HG03457 (cell line): ENCODE measurements around the gene TTC3.
"Not testable (repeated sequence)": the region's sequence is repeated elsewhere in the genome, so short reads cannot be mapped to it uniquely, and the experiment has no call there.

Experiments used
- ATAC-seq: cut with Tn5 transposase; IDR thresholded peaks from one replicate; pipeline ENCODE4 v1.9.1; 2021; ENCODE audit warnings: moderate number of reproducible peaks; ENCODE audit not compliant: unreplicated experiment

The TTC3 gene, protein sequence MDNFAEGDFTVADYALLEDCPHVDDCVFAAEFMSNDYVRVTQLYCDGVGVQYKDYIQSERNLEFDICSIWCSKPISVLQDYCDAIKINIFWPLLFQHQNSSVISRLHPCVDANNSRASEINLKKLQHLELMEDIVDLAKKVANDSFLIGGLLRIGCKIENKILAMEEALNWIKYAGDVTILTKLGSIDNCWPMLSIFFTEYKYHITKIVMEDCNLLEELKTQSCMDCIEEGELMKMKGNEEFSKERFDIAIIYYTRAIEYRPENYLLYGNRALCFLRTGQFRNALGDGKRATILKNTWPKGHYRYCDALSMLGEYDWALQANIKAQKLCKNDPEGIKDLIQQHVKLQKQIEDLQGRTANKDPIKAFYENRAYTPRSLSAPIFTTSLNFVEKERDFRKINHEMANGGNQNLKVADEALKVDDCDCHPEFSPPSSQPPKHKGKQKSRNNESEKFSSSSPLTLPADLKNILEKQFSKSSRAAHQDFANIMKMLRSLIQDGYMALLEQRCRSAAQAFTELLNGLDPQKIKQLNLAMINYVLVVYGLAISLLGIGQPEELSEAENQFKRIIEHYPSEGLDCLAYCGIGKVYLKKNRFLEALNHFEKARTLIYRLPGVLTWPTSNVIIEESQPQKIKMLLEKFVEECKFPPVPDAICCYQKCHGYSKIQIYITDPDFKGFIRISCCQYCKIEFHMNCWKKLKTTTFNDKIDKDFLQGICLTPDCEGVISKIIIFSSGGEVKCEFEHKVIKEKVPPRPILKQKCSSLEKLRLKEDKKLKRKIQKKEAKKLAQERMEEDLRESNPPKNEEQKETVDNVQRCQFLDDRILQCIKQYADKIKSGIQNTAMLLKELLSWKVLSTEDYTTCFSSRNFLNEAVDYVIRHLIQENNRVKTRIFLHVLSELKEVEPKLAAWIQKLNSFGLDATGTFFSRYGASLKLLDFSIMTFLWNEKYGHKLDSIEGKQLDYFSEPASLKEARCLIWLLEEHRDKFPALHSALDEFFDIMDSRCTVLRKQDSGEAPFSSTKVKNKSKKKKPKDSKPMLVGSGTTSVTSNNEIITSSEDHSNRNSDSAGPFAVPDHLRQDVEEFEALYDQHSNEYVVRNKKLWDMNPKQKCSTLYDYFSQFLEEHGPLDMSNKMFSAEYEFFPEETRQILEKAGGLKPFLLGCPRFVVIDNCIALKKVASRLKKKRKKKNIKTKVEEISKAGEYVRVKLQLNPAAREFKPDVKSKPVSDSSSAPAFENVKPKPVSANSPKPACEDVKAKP (N-terminal part only)

DNA sequence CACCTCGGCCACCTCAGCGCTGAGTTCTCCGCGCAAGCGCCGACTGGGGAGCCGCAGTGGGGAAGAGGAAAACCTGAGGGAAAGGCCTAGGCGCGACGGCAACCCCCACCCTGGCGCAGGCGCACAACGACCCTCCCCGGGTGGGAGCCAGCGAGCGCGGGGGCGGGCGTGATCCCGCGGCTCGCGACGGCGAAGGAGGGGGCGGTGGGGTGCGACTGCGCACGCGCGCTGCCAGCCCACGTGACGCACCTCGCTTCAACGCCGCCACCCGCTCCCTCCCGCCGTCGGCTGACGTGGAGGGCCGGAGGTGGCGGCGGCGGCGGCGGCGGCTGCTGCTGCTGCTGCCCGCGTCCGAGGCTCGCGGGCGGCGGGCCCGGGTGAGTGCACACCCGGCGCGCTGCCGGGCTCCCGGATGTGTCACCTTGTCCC lies at the start of gene TTC3, which contains the start of gene PIGP:
TTC3 (plus strand) TSS at position 267 of the 429 bp plus-strand sequence. CDS start 14,004 bp downstream, outside the sequence.
PIGP (minus strand) TSS at position 84 of the 429 bp plus-strand sequence. CDS start 556 bp downstream, outside the sequence.
- ATAC-seq: peak; percentile 46

DNA sequence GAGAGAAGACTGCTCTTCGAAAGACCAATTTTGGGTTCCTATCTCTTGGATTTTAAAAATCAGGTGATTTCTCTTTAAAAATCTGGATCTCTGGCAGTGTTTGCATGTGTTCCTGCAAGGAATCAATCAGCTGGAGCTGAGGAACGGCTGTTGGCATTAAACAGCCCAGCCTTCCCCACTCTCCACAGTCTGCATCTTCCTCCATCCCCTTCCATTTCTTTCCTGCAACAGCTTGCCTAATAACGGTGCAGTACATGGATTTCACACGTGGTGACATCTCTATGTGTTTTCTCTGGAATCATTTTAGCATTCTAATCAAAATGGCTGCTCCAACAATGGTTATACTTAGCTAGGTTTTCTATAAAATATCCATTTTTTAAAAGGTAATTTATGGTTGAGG lies 46.6 kb upstream of the TTC3 start:
- ATAC-seq: no peak

DNA sequence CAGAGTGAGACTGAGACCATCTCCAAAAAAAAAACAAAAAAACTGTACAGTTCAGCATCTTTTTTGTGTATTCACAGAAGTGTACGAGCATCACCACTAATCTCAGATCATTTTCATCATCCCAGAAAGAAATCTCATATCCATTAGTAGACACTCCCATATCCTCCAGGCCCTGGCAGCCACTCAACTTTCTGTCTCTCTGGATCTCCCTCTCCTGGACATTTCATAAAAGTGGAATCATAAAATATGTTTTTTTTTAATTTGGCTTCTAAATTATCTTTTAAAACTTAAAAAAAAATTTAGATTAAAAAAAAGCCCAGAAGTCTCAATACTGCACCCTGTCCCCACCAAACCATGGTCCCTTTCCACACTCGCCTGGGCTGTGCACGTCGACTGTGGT lies 44.5 kb upstream of the TTC3 start:
- ATAC-seq: no peak

DNA sequence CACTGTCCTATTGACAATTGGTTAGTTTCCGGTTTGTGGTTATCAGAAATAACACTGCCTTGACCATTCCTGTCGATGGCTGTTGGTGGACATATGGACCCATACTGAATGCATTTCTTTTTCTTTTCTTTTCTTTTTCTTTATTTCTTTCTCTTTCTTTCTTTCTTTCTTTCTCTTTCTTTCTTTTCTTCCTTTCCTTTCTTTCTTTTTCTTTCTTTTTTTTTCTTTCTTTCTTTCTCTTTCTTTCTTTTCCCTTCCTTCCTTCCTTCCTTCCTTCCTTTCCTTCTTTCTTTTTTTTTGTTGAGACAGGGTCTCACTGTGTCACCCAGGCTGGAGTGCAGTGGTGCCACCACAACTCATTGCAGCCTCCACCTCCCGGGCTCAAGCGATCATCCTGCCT lies 42.2 kb upstream of the TTC3 start:
- ATAC-seq: no peak

DNA sequence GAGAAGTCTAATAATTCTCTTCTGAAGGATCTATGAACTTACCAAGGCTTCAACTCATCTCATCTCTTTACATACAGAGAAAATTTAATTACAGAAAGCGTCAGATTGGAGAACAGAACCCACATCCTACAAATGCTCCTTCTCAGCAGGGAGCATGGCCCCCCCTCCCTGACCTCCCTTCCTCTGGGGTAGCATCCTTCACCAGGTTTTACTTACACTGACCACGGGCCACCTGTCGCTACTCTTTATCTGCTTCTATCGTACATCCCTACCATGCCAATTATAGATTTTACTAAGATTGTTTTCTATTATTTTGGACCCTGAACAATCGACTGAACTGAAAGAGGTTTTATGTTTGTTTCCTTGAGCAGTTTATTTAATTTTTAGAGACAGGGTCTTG lies 40.8 kb upstream of the TTC3 start:
- ATAC-seq: no peak

DNA sequence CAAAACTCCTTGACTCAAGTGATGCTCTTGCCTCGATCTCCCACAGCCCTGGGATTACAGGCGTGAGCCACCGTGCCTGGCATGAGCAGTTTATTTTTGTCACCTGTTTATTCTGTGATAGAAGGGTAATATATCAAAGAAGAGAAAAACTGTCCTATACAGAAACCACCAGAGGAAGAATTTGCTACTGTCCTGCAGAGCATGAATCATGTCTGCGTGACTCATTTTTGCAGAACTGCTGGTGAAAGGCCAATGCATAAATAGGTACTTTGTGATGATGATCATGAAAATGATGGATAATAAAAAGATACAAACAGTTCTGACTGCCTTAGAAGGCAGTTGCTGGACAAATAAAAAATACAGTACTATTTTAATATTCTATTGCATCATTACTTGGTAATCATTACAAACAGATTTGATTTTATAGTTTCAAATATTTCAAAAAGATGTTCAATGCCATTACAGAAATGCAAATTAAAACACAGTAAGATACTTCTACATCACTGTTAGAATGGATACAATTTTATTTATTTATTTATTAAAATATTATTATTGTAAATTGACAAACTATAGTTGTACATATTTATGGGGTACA lies 40.1 kb upstream of the TTC3 start:
- ATAC-seq: no peak

DNA sequence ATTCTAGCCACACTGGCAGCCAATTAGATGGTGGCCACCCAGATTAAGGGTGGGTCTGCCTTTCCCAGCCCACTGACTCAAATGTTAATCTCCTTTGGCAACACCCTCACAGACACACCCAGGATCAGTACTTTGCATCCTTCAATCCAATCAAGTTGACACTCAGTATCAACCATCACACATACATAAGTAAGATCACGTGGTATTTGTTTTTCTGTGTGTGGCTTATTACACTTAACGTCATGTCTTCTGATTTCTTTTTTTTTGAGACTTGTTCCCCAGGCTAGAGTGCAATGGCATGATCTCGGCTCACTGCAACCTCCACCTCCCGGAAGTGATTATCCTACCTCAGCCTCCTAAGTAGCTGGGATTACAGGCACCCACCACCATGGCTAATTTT lies 38.7 kb upstream of the TTC3 start:
- not testable (repeated sequence) for ATAC-seq

DNA sequence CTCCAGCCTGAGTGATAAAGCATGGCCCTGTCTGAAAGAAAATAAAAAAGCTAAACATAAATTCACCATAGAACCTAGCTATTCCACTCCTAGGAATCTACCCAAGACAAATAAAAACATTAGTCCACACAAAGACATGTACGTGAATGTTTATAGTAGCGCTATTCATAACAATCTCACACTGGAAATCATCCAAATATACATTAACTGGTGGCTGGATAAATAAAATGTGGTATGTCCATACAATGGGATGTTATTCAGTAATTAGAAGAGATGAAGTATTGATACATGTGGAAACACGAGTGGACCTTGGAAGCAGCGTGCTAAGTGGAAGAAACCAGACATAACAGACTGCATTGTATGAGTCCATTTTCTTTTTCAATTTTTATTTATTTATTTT lies 36.9 kb upstream of the TTC3 start:
- no peak for ATAC-seq

DNA sequence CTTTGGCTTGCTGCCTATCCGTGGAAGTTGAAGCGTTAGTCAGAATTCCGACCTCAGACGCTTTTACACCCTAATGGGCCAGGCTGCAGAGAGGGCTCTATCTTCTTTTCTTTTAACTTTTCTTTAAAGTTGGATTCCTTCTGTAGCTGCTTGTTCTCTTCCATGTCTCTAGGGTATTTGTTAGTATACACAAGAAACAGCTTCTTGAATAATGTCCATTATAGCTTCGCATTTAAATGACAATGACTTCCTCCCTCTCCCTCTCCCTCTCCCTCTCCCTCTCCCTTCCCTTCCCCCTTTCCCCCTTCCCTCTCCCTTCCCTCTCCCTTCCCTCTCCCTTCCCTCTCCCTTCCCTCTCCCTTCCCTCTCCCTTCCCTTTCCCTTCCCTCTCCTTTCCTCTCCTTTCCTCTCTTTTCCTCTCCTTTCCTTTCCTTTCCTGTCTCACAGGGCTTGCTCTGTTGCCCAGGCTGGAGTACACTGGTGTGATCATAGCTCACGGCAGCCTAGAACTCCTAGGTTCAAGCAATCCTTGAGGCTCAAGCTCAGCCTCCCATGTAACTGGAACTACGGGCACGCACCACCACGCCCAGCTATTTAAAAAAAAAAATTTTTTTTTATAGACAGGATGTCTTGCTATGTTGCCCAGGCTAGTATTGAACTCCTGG lies 33.5 kb upstream of the TTC3 start:
- ATAC-seq: no peak

DNA sequence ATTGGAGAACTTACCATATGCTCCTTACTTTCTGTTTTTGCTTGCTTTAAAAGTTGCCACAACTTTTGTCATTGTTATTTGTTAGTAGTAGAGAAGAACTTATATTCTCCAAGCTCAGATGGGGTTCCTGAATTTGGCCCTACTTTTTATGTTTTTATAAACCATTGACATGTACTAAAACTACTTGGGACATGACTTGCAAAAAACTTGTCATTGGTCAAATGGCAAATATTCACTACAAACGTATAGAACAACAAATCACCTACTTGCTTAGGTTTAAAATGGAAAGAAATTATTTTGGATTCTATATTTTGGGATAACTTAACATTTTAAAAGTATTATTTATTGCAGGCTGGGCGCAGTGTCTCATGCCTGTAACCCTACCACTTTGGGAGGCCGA lies 32.8 kb upstream of the TTC3 start:
- ATAC-seq: no peak

DNA sequence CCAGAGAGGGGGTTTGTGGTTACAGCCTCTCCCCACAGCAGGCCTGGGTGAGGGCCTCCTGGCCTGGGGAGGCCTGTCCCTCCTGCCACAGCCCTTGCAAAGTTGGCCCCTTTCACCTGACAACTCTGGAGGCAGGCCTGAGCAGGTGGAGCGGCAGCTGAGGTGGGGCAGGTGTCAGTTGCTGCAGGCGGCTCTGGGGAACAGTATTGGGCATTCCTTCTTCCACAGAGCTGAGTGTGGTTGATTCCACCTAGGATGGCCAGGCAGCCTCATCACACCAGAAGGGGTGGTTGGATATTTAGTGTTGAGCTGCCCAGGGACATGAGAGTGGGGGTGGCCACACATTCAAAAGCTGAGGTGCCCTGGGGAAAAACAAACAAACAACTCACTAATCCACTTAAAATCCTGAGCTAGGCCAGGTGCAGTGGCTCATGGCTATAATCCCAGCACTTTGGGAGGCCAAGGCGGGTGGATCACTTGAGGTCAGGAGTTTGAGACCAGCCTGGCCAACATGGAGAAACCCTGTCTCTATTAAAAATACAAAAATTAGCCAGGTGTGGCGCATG lies 31.3 kb upstream of the TTC3 start:
- no peak for ATAC-seq

DNA sequence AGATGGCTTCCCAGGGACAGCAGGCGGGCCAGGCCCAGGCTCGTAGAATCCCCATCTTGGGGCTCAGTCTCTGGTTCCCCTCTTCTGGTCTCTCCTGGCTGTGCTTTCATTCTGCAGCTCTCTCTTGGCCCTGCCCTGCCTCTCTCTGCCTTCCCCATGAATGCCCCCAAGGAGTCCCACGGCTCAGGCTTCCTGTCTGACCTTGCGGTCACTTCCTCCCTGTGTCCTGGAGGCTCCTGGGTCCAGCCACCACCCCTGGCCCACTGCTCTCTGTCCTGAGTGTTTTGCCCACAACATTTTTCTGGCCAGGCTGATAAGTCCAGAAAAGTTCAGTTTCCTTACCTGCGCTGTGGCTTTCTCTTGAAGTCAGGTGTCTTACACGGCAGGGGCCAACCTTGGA lies 29.2 kb upstream of the TTC3 start:
- no peak for ATAC-seq

DNA sequence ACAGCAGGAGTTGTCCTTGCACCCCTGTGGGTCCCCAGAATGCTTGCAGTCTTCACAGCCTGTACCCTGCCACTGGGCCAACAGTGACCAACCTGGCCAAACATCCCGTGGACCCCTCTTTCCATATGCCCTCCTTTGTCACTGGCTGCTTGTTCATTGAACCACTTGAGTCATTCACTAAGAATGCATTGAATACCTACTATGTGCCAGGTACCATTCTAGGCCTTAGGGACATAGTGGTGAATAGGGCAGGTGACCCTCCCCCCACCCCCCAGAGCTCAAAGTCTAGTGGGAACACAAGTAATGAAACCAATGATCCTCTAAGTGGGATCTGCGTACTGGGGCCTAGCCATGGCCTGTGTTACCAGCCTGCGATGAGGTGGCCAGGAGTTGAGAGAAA lies 28.4 kb upstream of the TTC3 start:
- ATAC-seq: no peak

DNA sequence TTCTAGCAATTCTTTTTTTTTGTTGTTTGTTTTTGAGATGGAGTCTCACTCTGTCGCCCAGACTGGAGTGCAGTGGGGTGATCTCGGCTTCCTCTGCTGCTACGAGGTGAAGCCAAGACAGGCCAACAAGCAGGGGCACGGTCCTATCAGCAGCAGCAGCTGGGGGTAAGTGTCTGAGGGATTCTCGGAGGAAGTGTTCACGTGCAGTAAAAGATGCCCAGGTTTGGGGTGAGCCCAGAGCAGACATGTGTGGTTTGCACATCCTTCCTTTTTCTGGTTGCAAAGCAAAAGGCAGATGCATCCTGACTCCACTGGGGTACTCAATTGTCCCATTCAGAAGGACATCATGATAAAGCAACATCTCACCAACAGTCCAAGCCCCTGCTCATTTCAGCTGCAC lies 27.9 kb upstream of the TTC3 start:
- no peak for ATAC-seq

DNA sequence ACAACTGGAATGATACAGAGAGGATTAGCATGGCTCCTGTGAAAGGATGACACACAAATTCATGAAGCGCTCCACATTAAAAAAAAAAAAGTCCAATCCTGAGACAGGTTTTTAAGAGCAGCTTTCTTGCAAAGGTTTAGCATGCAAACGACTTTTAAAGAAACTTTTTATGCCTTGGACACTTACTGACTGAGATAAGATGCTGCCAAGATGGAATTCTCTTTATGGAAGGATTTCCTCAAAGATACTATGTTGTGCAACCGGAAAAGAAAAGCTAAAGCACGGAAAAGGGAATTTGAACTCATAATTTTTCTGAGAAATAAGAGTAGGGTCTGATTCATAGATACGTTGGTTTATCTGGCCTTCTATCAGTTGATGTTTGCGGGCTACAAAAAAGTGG lies 27.5 kb upstream of the TTC3 start:
- ATAC-seq: no peak

DNA sequence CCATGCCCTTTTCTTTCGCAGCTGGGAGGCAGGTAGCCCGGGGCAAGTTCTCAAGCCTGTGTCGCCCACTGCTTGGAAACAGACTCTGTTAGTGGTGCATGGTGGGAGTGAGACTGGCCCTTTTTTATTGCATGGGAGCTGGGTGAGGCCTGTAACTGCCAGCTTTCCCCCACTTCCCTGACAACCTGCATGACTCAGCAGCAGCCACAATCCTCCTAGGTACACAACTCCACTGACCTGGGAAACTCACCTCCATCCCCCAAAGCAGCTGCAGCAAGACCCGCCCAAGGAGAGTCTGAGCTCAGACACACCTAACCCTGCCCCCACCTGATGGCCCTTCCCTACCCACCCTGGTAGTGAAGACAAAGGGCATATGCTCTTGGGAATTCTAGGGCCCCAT lies 26.0 kb upstream of the TTC3 start:
- ATAC-seq: no peak

DNA sequence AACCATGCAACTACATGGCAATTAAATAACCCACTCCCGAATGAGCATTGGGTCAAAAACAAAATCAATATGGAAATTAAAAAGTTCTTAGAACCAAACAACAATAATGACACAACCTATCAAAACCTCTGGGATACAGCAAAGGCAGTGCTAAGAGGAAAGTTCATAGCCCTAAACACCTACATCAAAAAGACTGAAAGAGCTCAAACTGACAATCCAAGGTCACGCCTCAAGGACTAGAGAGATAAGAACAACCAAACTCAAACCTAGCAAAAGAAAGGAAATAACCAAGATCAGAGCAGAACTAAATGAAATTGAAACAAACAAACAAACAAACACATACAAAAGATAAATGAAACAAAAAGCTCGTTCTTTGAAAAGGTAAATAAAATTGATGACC lies 23.3 kb upstream of the TTC3 start:
- ATAC-seq: not testable (repeated sequence)

DNA sequence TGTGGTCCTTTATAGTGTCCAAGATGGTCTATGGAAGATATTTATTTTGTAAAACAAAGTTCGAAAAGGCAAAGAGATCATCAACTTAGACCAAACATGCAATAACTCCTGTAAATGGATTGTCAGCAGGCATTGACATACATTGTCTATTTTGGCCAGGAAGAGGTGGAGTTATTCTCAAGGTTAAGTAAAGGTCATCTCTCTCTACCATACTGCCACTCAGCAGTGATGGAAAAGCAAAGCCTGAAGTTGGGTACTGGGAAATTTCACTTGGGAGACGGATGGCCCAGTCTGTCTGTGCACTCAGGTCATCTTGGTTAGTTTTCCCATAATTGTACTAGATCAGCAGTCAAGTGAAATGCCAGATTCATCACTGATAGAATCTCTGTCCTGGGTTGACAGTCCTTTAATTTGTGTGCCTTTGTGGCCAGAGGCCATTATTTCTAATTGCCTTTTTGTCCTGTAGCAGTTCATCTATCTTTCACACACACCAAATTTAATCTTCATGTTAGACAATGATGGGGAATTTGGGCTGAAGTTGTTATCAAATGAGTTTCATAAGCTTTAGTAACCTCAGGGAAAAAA lies 17.7 kb upstream of the TTC3 start:
- ATAC-seq: no peak

DNA sequence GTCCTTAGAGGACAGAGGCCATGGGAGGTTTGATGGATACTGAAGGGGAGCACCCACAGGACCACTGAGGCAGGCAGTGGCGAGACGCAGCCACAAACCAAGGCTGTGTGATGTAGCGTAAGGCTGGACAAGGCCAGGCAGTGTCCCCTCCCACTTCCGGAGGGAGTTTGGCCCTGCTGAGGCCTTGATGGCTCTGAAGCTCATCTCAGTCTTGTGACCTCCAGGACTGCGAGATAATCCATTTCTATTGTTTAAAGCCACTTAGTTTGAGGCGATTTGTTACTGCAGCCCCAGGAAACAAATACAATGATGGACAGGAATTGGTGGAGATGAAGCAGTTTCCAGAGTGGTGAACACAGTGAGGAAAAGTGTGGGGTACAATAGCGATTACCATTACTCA lies 15.4 kb upstream of the TTC3 start:
- ATAC-seq: no peak

DNA sequence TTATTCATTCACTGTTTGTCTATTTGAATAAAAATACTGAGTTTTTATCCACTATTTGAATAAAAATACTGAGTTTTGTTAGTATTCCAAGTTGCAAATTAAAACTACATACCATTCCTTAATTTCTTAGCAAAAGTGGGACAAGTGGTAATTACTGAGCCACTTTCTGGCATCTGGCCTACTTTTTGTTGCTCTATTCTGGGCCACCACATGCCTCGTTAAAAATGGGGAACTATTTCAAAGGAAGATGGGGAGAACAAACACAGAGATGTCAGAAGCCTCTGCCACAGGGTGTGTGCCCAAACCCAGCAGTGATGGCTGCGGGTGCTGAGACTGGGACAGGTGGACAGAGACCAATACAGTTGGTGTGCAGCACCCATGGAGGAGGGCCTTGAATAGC lies 14.8 kb upstream of the TTC3 start:
- no peak for ATAC-seq
